Sigmoid colon (tissue), 7 donors: ENCODE results near the gene ABHD12B. TPM values are rescaled to one million over a fixed set of nuclear protein-coding genes. Genes with fewer than 3 reads are reported as not detected.

Experiments used
- DNase-seq: peaks from one replicate; pipeline ENCODE4 v3.0.0-alpha.2; 2019
- H3K27ac ChIP-seq, 4 donors: fragments of 200-600 bp; sonication (generic); one replicate each; pipeline ENCODE4 v1.5.1; 2016 to 2019; ENCODE audit warnings: mild to moderate bottlenecking in 1 of 4
- H3K27me3 ChIP-seq, 3 donors: fragments of 200-600 bp; sonication (generic); one replicate each; pipeline ENCODE4 v1.5.1; 2019; ENCODE audit warnings: mild to moderate bottlenecking in 1 of 3
- H3K36me3 ChIP-seq, 4 donors: fragments of 200-600 bp; sonication (generic); one replicate each; pipeline ENCODE4 v1.5.1; 2016 to 2019
- H3K4me1 ChIP-seq, 4 donors: fragments of 200-600 bp; sonication (generic); one replicate each; pipeline ENCODE4 v1.5.1; 2017 to 2019
- H3K4me3 ChIP-seq, 4 donors: fragments of 200-600 bp; sonication (generic); one replicate each; pipeline ENCODE4 v1.5.1; 2017 to 2019; ENCODE audit warnings: mild to moderate bottlenecking in 2 of 4, moderate library complexity in 1 of 4
- H3K9me3 ChIP-seq, 4 donors: fragments of 200-600 bp in 3 of 4; sonication (generic) in 3 of 4; one replicate each; pipeline versions ENCODE4 v1.5.1 to v1.6.1; 2013 to 2019
- CTCF ChIP-seq, 4 experiments: fragments of 450-650 bp in 3 of 4; fragments of 200-600 bp in 1 of 4; IDR thresholded peaks; one replicate each; pipeline ENCODE4 v1.5.1; 2016 to 2019; ENCODE audit warnings: antibody characterized with exemption in 4 of 4, mild to moderate bottlenecking in 3 of 4, moderate library complexity in 2 of 4
- EP300 ChIP-seq, 4 donors: sonication (generic); formaldehyde crosslinking; IDR thresholded peaks; one replicate each; pipeline ENCODE4 v1.6.1; 2017; ENCODE audit warnings: antibody characterized with exemption in 4 of 4
- POLR2A ChIP-seq, 2 donors: fragments of 450-650 bp; IDR thresholded peaks; one replicate each; pipeline ENCODE4 v1.6.1; 2016; ENCODE audit warnings: antibody characterized with exemption in 2 of 2, mild to moderate bottlenecking in 2 of 2, moderate library complexity in 2 of 2
- POLR2AphosphoS5 ChIP-seq, 4 donors: sonication (generic); formaldehyde crosslinking; IDR thresholded peaks; one replicate each; pipeline ENCODE4 v1.6.1; 2017; ENCODE audit warnings: antibody characterized with exemption in 4 of 4
- WGBS, 2 donors: extraction: QIAGEN DNeasy Blood & Tissue Kit; methylation state at CpG; one replicate each; pipeline ENCODE4 v1.1.7; 2013; 5-methylcytosine and 5-hydroxymethylcytosine counted together
- intact Hi-C: fragments of 100-400 bp; cut with DNase I; formaldehyde crosslinking; loops from one replicate; pipeline ENCODE4 v1.15.1; 2023
- polyA plus RNA-seq, 3 donors: library from polyadenylated mRNA; stranded (reverse); fragments of 200-250 nt; gene quantifications; one replicate each; pipeline ENCODE4 v1.2.3, GENCODE V29; 2013
- total RNA-seq, 4 donors: library from RNA; depleted of rRNA; stranded (reverse); fragments of >200 nt; gene quantifications; one replicate each; pipeline ENCODE4 v1.1.0, GENCODE V29; 2016
- donor health status: healthy with polysubstance abuse.
- donor health status: Bipolar disorder and iron deficiency.
- donor health status: healthy.

ABHD12B gene
- total and polyA plus RNA-seq, 7 donors: 5.3 to 9.3 (median 6.0) TPM; not detected in 4

GRCh38 chr14:50924236-50924635, 52.4 kb downstream of the ABHD12B start:
- no peak overlapping the region for H3K4me3 ChIP-seq
- peaks cover 3 to 62% (median 7%) of the 10 kb centered on the region in 4 donors for H3K36me3 ChIP-seq
- H3K27me3 ChIP-seq: no peaks in the 10 kb centered on the region
- H3K4me1 ChIP-seq: no peaks in the 10 kb centered on the region
- no peak for DNase-seq
- no peak overlapping the region for H3K27ac ChIP-seq
- intact Hi-C loops: no loop called here
- no peaks in the 10 kb centered on the region for H3K9me3 ChIP-seq
- TF ChIP-seq EP300 (IDR thresholded peaks at IDR 0.05) (no peak), POLR2AphosphoS5 (IDR thresholded peaks at IDR 0.05) (no peak), CTCF (IDR thresholded peaks at IDR 0.05) (no peak), POLR2A (IDR thresholded peaks at IDR 0.05) (no peak)
- WGBS, 2 donors: 56 to 68% methylated on average over 6 of the region's 6 CpGs

GRCh38 chr14:50924843-50925242, 53.0 kb downstream of the ABHD12B start:
- no peak for DNase-seq
- WGBS, 2 donors: 65 to 80% methylated on average over 4 of the region's 4 CpGs
- Histone ChIP-seq H3K9me3 (no peaks in the 10 kb centered on the region), H3K36me3 (peaks cover 3 to 64% (median 7%) of the 10 kb centered on the region in 4 donors), H3K4me3 (no peak overlapping the region), H3K27ac (no peak overlapping the region), H3K4me1 (no peaks in the 10 kb centered on the region), H3K27me3 (no peaks in the 10 kb centered on the region)
- no peak for TF ChIP-seq POLR2AphosphoS5 (IDR thresholded peaks at IDR 0.05)
- TF ChIP-seq POLR2A (IDR thresholded peaks at IDR 0.05): no peak
- TF ChIP-seq EP300 (IDR thresholded peaks at IDR 0.05): no peak
- TF ChIP-seq CTCF (IDR thresholded peaks at IDR 0.05): no peak
- intact Hi-C loops: no loop called here

GRCh38 chr14:50926851-50927386, 55.1 kb downstream of the ABHD12B start:
- H3K4me1 ChIP-seq: no peaks in the 10 kb centered on the region
- no peaks in the 10 kb centered on the region for H3K9me3 ChIP-seq
- H3K36me3 ChIP-seq: peaks cover 4 to 76% (median 9%) of the 10 kb centered on the region in 4 donors
- intact Hi-C loops: no loop called here
- no peaks in the 10 kb centered on the region for H3K27me3 ChIP-seq
- H3K27ac ChIP-seq: peak overlapping the region in 3 of 4 donors; percentile 4 to 11 (median 4)
- TF ChIP-seq CTCF (IDR thresholded peaks at IDR 0.05) (no peak), POLR2AphosphoS5 (IDR thresholded peaks at IDR 0.05) (no peak), EP300 (IDR thresholded peaks at IDR 0.05) (no peak), POLR2A (IDR thresholded peaks at IDR 0.05) (no peak)
- H3K4me3 ChIP-seq: no peak overlapping the region
- WGBS, 2 donors: 68 to 90% methylated on average over 3 of the region's 3 CpGs
- DNase-seq: no peak

GRCh38 chr14:50928002-50928635, 56.3 kb downstream of the ABHD12B start:
- no peak for DNase-seq
- 87 to 93% methylated on average over 6 of the region's 6 CpGs for WGBS, 2 donors
- peaks cover under 1 to 77% (median 3%) of the 10 kb centered on the region in 4 donors for H3K36me3 ChIP-seq
- no peaks in the 10 kb centered on the region for H3K9me3 ChIP-seq
- peak overlapping the region in 1 of 4 donors; percentile 39 for H3K27ac ChIP-seq
- TF ChIP-seq POLR2AphosphoS5 (IDR thresholded peaks at IDR 0.05) (no peak), EP300 (IDR thresholded peaks at IDR 0.05) (no peak), CTCF (IDR thresholded peaks at IDR 0.05) (no peak), POLR2A (IDR thresholded peaks at IDR 0.05) (no peak)
- no peaks in the 10 kb centered on the region for H3K4me1 ChIP-seq
- intact Hi-C loops: no loop called here
- no peak overlapping the region for H3K4me3 ChIP-seq
- H3K27me3 ChIP-seq: no peaks in the 10 kb centered on the region
